Renal pelvis (tissue), 4 donors: Measurements from ENCODE around the gene TELO2. TPM values are rescaled to one million over a fixed set of nuclear protein-coding genes. Genes with fewer than 3 reads are reported as not detected.

Experiments used
- DNase-seq: peaks from one replicate; pipeline ENCODE4 v3.0.0-alpha.2; 2013
- polyA plus RNA-seq, 3 donors: library from polyadenylated mRNA; unstranded; fragments of 120-200 nt; gene quantifications; one replicate each; pipeline ENCODE4 v1.2.1, GENCODE V29; 2013; ENCODE audit not compliant: insufficient read length in 3 of 3

Gene TELO2
- polyA plus RNA-seq, 3 donors, result 42.3 to 47.9 (median 43.6) TPM

GRCh38 chr16:1534021-1535020 is 41.2 kb downstream of the TELO2 start:
- no peak for DNase-seq

GRCh38 chr16:1535391-1536291 is 42.5 kb downstream of the TELO2 start:
- no peak for DNase-seq

- DNase-seq, result no peak
Observed at GRCh38 chr16:1536601-1537000, 43.4 kb downstream of the TELO2 start.

- no peak for DNase-seq
Observed at GRCh38 chr16:1537138-1537577, 44.0 kb downstream of the TELO2 start.

- no peak for DNase-seq
Observed at GRCh38 chr16:1537763-1538289, 44.7 kb downstream of the TELO2 start.

- no peak for DNase-seq
Observed at GRCh38 chr16:1538804-1539520, 45.8 kb downstream of the TELO2 start.

GRCh38 chr16:1539720-1540555 is 46.8 kb downstream of the TELO2 start:
- no peak for DNase-seq

- DNase-seq, result no peak
Observed at GRCh38 chr16:1540556-1540855, 47.3 kb downstream of the TELO2 start.

- no peak for DNase-seq
Observed at GRCh38 chr16:1541293-1542165, 48.4 kb downstream of the TELO2 start.

GRCh38 chr16:1542166-1542500 is 49.0 kb downstream of the TELO2 start:
- DNase-seq, result no peak

GRCh38 chr16:1542533-1542932 is 49.4 kb downstream of the TELO2 start:
- no peak for DNase-seq

- no peak for DNase-seq
Observed at GRCh38 chr16:1543085-1543896, 50.1 kb downstream of the TELO2 start.

- DNase-seq, result no peak
Observed at GRCh38 chr16:1545044-1546040, 52.2 kb downstream of the TELO2 start.

- DNase-seq, result no peak
Observed at GRCh38 chr16:1546430-1546829, 53.3 kb downstream of the TELO2 start.

- no peak for DNase-seq
Observed at GRCh38 chr16:1548233-1548632, 55.1 kb downstream of the TELO2 start.

- DNase-seq, result no peak
Observed at GRCh38 chr16:1548727-1549126, 55.6 kb downstream of the TELO2 start.

- no peak for DNase-seq
Observed at GRCh38 chr16:1550069-1550468, 56.9 kb downstream of the TELO2 start.

GRCh38 chr16:1550696-1551095 is 57.5 kb downstream of the TELO2 start:
- DNase-seq, result no peak
